ENCODE measurements around the gene JAZF1. TPM values are rescaled to one million over a fixed set of nuclear protein-coding genes. Genes with fewer than 3 reads are reported as not detected.

JAZF1 gene
- total and polyA plus RNA-seq, 8 donors: 0.58 to 16.7 (median 7.2) TPM

GRCh38 chr7:28192786-28193585, 12.4 kb upstream of the JAZF1 start:
- 70 to 88% (median 81%) methylated on average over 7 of the region's 7 CpGs for WGBS, 5 donors
- intact Hi-C loops (cut with DNase I; ENCODE audit: low total_unique reads): no loop called here

DNA sequence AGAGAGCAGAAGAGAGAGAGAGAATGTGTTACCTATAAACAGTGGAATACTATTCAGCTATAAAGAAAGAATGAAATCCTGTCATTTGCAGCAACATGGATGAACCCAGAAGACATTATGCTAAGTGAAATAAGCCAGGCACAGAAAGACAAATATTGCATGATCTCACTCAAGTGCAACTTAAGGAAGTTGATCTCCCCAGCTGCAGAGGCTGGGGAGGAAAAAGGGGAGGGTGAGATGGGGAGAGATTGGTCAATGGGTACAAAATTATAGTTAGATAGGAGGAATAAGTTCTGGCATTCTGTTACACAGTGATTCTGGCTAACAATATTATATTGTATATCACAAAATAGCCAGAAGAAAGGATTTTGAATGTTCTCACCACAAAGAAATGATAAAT, 11.2 kb upstream of the JAZF1 start:
- peaks cover 0 to 12% (median 8%) of the 10 kb centered on the region in 4 donors for H3K4me1 ChIP-seq
- H3K36me3 ChIP-seq: no peaks in the 10 kb centered on the region
- no peak overlapping the region for H3K27ac ChIP-seq
- intact Hi-C loops (cut with DNase I; ENCODE audit: low total_unique reads): no loop called here
- DNase-seq: no peak
- no peaks in the 10 kb centered on the region for H3K9me3 ChIP-seq
- no peak for TF ChIP-seq POLR2A (IDR thresholded peaks at IDR 0.05)
- TF ChIP-seq POLR2AphosphoS5 (IDR thresholded peaks at IDR 0.05): no peak
- TF ChIP-seq, protein P1, sequence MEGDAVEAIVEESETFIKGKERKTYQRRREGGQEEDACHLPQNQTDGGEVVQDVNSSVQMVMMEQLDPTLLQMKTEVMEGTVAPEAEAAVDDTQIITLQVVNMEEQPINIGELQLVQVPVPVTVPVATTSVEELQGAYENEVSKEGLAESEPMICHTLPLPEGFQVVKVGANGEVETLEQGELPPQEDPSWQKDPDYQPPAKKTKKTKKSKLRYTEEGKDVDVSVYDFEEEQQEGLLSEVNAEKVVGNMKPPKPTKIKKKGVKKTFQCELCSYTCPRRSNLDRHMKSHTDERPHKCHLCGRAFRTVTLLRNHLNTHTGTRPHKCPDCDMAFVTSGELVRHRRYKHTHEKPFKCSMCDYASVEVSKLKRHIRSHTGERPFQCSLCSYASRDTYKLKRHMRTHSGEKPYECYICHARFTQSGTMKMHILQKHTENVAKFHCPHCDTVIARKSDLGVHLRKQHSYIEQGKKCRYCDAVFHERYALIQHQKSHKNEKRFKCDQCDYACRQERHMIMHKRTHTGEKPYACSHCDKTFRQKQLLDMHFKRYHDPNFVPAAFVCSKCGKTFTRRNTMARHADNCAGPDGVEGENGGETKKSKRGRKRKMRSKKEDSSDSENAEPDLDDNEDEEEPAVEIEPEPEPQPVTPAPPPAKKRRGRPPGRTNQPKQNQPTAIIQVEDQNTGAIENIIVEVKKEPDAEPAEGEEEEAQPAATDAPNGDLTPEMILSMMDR (IDR thresholded peaks at IDR 0.05): no peak
- no peak for TF ChIP-seq EP300 (IDR thresholded peaks at IDR 0.05)
- H3K27me3 ChIP-seq: peaks cover 0 to 4% (median 0%) of the 10 kb centered on the region in 3 donors
- no peak overlapping the region for H3K4me3 ChIP-seq

More at GRCh38 chr7:28192786-28193585, 12.4 kb upstream of the JAZF1 start:
- Histone ChIP-seq H3K4me3 (no peak overlapping the region), H3K27me3 (peaks cover 0 to 4% (median 0%) of the 10 kb centered on the region in 3 donors), H3K36me3 (no peaks in the 10 kb centered on the region), H3K27ac (no peak overlapping the region), H3K9me3 (no peaks in the 10 kb centered on the region), H3K4me1 (peaks cover 0 to 12% (median 8%) of the 10 kb centered on the region in 4 donors)
- TF ChIP-seq EP300 (IDR thresholded peaks at IDR 0.05): no peak
- no peak for TF ChIP-seq POLR2AphosphoS5 (IDR thresholded peaks at IDR 0.05)
- TF ChIP-seq POLR2A (IDR thresholded peaks at IDR 0.05): no peak
- TF ChIP-seq, protein P1 (IDR thresholded peaks at IDR 0.05): no peak
- DNase-seq: no peak

- TF ChIP-seq POLR2A (IDR thresholded peaks at IDR 0.05) (no peak), POLR2AphosphoS5 (IDR thresholded peaks at IDR 0.05) (no peak), EP300 (IDR thresholded peaks at IDR 0.05) (no peak)
- TF ChIP-seq, protein P1 (IDR thresholded peaks at IDR 0.05): no peak
- H3K4me3 ChIP-seq: no peak overlapping the region
- 91 to 97% (median 96%) methylated on average over 2 of the region's 2 CpGs for WGBS, 5 donors
- H3K27ac ChIP-seq: no peak overlapping the region
- H3K36me3 ChIP-seq: no peaks in the 10 kb centered on the region
- H3K4me1 ChIP-seq: peaks cover 0 to 12% (median 8%) of the 10 kb centered on the region in 4 donors
- peaks cover 0 to 4% (median 0%) of the 10 kb centered on the region in 3 donors for H3K27me3 ChIP-seq
- intact Hi-C loops (cut with DNase I; ENCODE audit: low total_unique reads): no loop called here
- no peak for DNase-seq
- H3K9me3 ChIP-seq: no peaks in the 10 kb centered on the region
Observed at GRCh38 chr7:28191184-28191583, 10.6 kb upstream of the JAZF1 start.

DNA sequence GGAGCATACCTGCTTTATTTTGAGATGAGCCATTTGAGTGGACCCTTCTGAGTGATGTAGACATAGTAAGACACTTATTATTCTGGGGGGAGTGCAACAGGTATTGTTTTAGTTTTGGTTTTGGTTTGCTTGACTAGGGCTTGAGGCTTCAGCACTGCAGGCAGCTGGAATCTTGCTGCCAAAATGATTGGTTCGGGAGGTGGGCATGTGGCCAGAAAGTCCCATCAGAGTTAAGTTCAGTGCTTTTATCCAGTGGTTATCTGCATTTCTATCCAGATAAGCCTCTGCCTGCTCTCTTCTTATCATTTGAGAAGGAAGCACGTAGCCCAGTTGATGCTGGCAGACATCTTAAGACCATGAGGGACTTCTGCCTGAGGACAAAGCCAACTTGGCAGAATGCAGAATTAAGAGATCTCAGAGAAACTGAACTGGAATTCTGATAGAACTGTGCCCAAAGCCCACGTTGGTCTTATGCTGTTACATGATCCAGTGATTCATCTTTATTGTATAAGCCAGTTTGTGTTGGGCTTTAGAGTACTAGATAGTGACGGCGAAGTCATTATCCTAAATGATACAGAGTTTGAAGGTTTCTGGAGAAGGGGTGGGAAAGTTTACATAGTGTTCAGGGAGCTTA, 9.6 kb upstream of the JAZF1 start:
- Histone ChIP-seq H3K36me3 (no peaks in the 10 kb centered on the region), H3K9me3 (no peaks in the 10 kb centered on the region), H3K27me3 (peaks cover 0 to 4% (median 0%) of the 10 kb centered on the region in 3 donors), H3K27ac (no peak overlapping the region), H3K4me3 (no peak overlapping the region), H3K4me1 (peaks cover 0 to 12% (median 8%) of the 10 kb centered on the region in 4 donors)
- intact Hi-C loops (cut with DNase I; ENCODE audit: low total_unique reads): no loop called here
- TF ChIP-seq EP300 (IDR thresholded peaks at IDR 0.05) (no peak), POLR2AphosphoS5 (IDR thresholded peaks at IDR 0.05) (no peak), POLR2A (IDR thresholded peaks at IDR 0.05) (no peak)
- TF ChIP-seq, protein P1 (IDR thresholded peaks at IDR 0.05): no peak
- peak in 1 of 2 donors; percentile 37 for DNase-seq
- WGBS, 5 donors: 45 to 56% (median 52%) methylated on average over 5 of the region's 5 CpGs
